ENCODE data around the gene PCNT.
"Not testable (repeated sequence)": the region's sequence is repeated elsewhere in the genome, so short reads cannot be mapped to it uniquely, and the experiment has no call there.

PCNT gene

GRCh38 chr21:46458315-46459023, 134.5 kb downstream of the PCNT start, which contains the start of gene DIP2A:
TSS of gene DIP2A (plus strand) at chr21:46458891. CDS start at chr21:46459132, 241 bp downstream.
- peak; percentile 96 for DNase-seq

- no peak for DNase-seq
Measured at GRCh38 chr21:46459024-46459355, 135.0 kb downstream of the PCNT start.

- no peak for DNase-seq
Measured at GRCh38 chr21:46459356-46460112, 135.6 kb downstream of the PCNT start.

GRCh38 chr21:46461909-46462308, 138.0 kb downstream of the PCNT start:
- DNase-seq, result no peak

GRCh38 chr21:46465153-46465552, 141.2 kb downstream of the PCNT start:
- not testable (repeated sequence) for DNase-seq

- no peak for DNase-seq
Measured at GRCh38 chr21:46465651-46466050, 141.7 kb downstream of the PCNT start.

GRCh38 chr21:46468108-46468774, 144.3 kb downstream of the PCNT start:
- DNase-seq, result no peak

- no peak for DNase-seq
Measured at GRCh38 chr21:46469275-46469674, 145.3 kb downstream of the PCNT start.

- DNase-seq, result no peak
Measured at GRCh38 chr21:46471514-46471913, 147.6 kb downstream of the PCNT start.

GRCh38 chr21:46472246-46472645, 148.3 kb downstream of the PCNT start:
- DNase-seq, result no peak

- DNase-seq, result no peak
Measured at GRCh38 chr21:46474382-46474781, 150.4 kb downstream of the PCNT start.

- no peak for DNase-seq
Measured at GRCh38 chr21:46475296-46475695, 151.3 kb downstream of the PCNT start.

GRCh38 chr21:46477765-46478164, 153.8 kb downstream of the PCNT start:
- DNase-seq, result no peak

- DNase-seq, result no peak
Measured at GRCh38 chr21:46478910-46479309, 155.0 kb downstream of the PCNT start.

- DNase-seq, result no peak
Measured at GRCh38 chr21:46480466-46480865, 156.5 kb downstream of the PCNT start.

- DNase-seq, result no peak
Measured at GRCh38 chr21:46482225-46482845, 158.4 kb downstream of the PCNT start.

GRCh38 chr21:46482846-46483231, 158.9 kb downstream of the PCNT start:
- no peak for DNase-seq

- no peak for DNase-seq
Measured at GRCh38 chr21:46483300-46484295, 159.6 kb downstream of the PCNT start.

GRCh38 chr21:46486481-46487126, 162.6 kb downstream of the PCNT start:
- no peak for DNase-seq

- no peak for DNase-seq
Measured at GRCh38 chr21:46489162-46489663, 165.3 kb downstream of the PCNT start.

- DNase-seq, result no peak
Measured at GRCh38 chr21:46489800-46490199, 165.8 kb downstream of the PCNT start.
